ENCODE measurements around the gene SLC2A3.
"Not testable (repeated sequence)": the region's sequence is repeated elsewhere in the genome, so short reads cannot be mapped to it uniquely, and the experiment has no call there.

The SLC2A3 gene

GRCh38 chr12:7935590-7936581, at the start of gene SLC2A3:
Gene SLC2A3, minus strand, starts transcription at chr12:7936187. Its CDS starts 153 bp downstream, at chr12:7936034.
- DNase-seq (ENCODE audit: low read depth in 2 of 2): peak; percentile 55 to 78

- DNase-seq (ENCODE audit: low read depth in 2 of 2): no peak
These were observed 48.9 kb upstream of the SLC2A3 start for GRCh38 chr12:7984900-7985299.

GRCh38 chr12:7983460-7983859, 47.5 kb upstream of the SLC2A3 start:
- DNase-seq (ENCODE audit: low read depth in 2 of 2): not testable (repeated sequence)

GRCh38 chr12:7983019-7983418, 47.0 kb upstream of the SLC2A3 start:
- DNase-seq (ENCODE audit: low read depth in 2 of 2): not testable (repeated sequence)

- not testable (repeated sequence) for DNase-seq (ENCODE audit: low read depth in 2 of 2)
These were observed 46.3 kb upstream of the SLC2A3 start for GRCh38 chr12:7982332-7982735.

GRCh38 chr12:7981446-7981845, 45.5 kb upstream of the SLC2A3 start:
- no peak for DNase-seq (ENCODE audit: low read depth in 2 of 2)

- DNase-seq (ENCODE audit: low read depth in 2 of 2): not testable (repeated sequence)
These were observed 41.6 kb upstream of the SLC2A3 start for GRCh38 chr12:7977351-7978124.

- DNase-seq (ENCODE audit: low read depth in 2 of 2): no peak
These were observed 37.5 kb upstream of the SLC2A3 start for GRCh38 chr12:7973457-7973825.

GRCh38 chr12:7972734-7973456, 36.9 kb upstream of the SLC2A3 start:
- DNase-seq (ENCODE audit: low read depth in 2 of 2): no peak

- not testable (repeated sequence) for DNase-seq (ENCODE audit: low read depth in 2 of 2)
These were observed 36.3 kb upstream of the SLC2A3 start for GRCh38 chr12:7972269-7972668.

GRCh38 chr12:7971765-7972164, 35.8 kb upstream of the SLC2A3 start:
- not testable (repeated sequence) for DNase-seq (ENCODE audit: low read depth in 2 of 2)

- DNase-seq (ENCODE audit: low read depth in 2 of 2): peak; percentile 82 to 84
These were observed 34.7 kb upstream of the SLC2A3 start for GRCh38 chr12:7970475-7971252.

GRCh38 chr12:7966563-7966962, 30.6 kb upstream of the SLC2A3 start:
- no peak for DNase-seq (ENCODE audit: low read depth in 2 of 2)

- DNase-seq (ENCODE audit: low read depth in 2 of 2): not testable (repeated sequence)
These were observed 28.7 kb upstream of the SLC2A3 start for GRCh38 chr12:7964669-7965068.

GRCh38 chr12:7961395-7962178, 25.6 kb upstream of the SLC2A3 start:
- no peak for DNase-seq (ENCODE audit: low read depth in 2 of 2)

GRCh38 chr12:7959701-7960121, 23.7 kb upstream of the SLC2A3 start:
- DNase-seq (ENCODE audit: low read depth in 2 of 2): peak; percentile 29 to 42

GRCh38 chr12:7959278-7959677, 23.3 kb upstream of the SLC2A3 start:
- DNase-seq (ENCODE audit: low read depth in 2 of 2): no peak

GRCh38 chr12:7954877-7955276, 18.9 kb upstream of the SLC2A3 start:
- not testable (repeated sequence) for DNase-seq (ENCODE audit: low read depth in 2 of 2)

GRCh38 chr12:7954418-7954817, 18.4 kb upstream of the SLC2A3 start:
- not testable (repeated sequence) for DNase-seq (ENCODE audit: low read depth in 2 of 2)

- not testable (repeated sequence) for DNase-seq (ENCODE audit: low read depth in 2 of 2)
These were observed 17.9 kb upstream of the SLC2A3 start for GRCh38 chr12:7953912-7954311.
